Measurements from ENCODE around the gene SCMH1. TPM values are rescaled to one million over a fixed set of nuclear protein-coding genes. Genes with fewer than 3 reads are reported as not detected.

SCMH1 gene
- polyA plus RNA-seq, 1 donor from 2014 or later, result 23.0 TPM

DNA sequence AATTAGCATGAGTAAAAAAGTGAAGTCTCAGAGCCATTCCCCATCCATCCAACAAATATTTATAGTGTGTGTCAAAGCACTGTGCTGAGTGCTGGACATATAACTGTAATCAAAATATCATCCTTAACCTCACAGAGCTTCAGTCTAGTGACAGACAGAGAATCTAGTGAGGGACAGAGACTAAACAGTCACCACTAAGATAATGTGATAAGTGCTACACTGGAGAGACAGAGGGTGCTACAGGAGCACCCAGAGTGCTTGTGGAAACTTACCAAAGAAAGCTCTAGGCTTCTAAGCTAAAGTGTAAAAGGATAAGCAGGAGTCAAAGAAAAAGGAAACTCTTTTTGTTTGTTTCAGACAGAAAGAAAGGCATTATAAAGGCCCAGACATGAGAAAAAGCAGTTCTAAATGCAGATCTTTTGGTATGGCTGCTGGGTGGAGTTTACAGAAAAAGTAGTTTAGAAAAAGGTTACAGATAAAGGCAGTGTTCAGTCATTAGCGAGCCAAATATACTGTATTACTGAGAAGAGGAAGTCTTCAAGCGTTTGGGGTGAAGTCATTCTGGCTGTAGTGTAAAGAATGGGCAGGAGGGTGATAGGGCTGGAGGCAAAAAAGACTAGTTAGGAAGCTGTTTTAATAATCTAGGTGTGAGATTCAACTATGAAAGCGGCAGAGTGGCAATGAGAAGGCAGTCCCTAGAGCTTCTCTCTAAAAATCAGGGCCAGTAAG, 83.8 kb downstream of the SCMH1 start:
- no peak overlapping the region for H3K4me3 ChIP-seq (ENCODE audit: low read length)
- no peak overlapping the region for H3K27ac ChIP-seq (ENCODE audit: low read length)
- no peaks in the 10 kb centered on the region for H3K79me2 ChIP-seq (replicated peaks; ENCODE audit: insufficient read depth, low read length)
- H3F3A ChIP-seq (ENCODE audit: insufficient read depth, low read length, poor library complexity, severe bottlenecking), result no peaks in the 10 kb centered on the region
- no peak overlapping the region for H3K4me2 ChIP-seq (ENCODE audit: low read length)
- TF ChIP-seq EZH2 (IDR thresholded peaks at IDR 0.05; ENCODE audit: borderline replicate concordance, insufficient read depth, low read length, poor library complexity, severe bottlenecking) (no peak), POLR2AphosphoS5 (IDR thresholded peaks at IDR 0.05) (no peak), EP300 (conservative IDR thresholded peaks at IDR 0.05; ENCODE audit: poor library complexity, severe bottlenecking) (no peak), RAD21 (conservative IDR thresholded peaks at IDR 0.05) (no peak), SMC3 (conservative IDR thresholded peaks at IDR 0.05; ENCODE audit: poor library complexity) (no peak), MXI1 (conservative IDR thresholded peaks at IDR 0.05; ENCODE audit: poor library complexity, severe bottlenecking) (no peak), TAF1 (IDR thresholded peaks at IDR 0.05; ENCODE audit: low read depth) (no peak)
- TF ChIP-seq, protein P1, sequence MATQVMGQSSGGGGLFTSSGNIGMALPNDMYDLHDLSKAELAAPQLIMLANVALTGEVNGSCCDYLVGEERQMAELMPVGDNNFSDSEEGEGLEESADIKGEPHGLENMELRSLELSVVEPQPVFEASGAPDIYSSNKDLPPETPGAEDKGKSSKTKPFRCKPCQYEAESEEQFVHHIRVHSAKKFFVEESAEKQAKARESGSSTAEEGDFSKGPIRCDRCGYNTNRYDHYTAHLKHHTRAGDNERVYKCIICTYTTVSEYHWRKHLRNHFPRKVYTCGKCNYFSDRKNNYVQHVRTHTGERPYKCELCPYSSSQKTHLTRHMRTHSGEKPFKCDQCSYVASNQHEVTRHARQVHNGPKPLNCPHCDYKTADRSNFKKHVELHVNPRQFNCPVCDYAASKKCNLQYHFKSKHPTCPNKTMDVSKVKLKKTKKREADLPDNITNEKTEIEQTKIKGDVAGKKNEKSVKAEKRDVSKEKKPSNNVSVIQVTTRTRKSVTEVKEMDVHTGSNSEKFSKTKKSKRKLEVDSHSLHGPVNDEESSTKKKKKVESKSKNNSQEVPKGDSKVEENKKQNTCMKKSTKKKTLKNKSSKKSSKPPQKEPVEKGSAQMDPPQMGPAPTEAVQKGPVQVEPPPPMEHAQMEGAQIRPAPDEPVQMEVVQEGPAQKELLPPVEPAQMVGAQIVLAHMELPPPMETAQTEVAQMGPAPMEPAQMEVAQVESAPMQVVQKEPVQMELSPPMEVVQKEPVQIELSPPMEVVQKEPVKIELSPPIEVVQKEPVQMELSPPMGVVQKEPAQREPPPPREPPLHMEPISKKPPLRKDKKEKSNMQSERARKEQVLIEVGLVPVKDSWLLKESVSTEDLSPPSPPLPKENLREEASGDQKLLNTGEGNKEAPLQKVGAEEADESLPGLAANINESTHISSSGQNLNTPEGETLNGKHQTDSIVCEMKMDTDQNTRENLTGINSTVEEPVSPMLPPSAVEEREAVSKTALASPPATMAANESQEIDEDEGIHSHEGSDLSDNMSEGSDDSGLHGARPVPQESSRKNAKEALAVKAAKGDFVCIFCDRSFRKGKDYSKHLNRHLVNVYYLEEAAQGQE (IDR thresholded peaks at IDR 0.05; ENCODE audit: borderline replicate concordance), result no peak
- TF ChIP-seq, protein P2, sequence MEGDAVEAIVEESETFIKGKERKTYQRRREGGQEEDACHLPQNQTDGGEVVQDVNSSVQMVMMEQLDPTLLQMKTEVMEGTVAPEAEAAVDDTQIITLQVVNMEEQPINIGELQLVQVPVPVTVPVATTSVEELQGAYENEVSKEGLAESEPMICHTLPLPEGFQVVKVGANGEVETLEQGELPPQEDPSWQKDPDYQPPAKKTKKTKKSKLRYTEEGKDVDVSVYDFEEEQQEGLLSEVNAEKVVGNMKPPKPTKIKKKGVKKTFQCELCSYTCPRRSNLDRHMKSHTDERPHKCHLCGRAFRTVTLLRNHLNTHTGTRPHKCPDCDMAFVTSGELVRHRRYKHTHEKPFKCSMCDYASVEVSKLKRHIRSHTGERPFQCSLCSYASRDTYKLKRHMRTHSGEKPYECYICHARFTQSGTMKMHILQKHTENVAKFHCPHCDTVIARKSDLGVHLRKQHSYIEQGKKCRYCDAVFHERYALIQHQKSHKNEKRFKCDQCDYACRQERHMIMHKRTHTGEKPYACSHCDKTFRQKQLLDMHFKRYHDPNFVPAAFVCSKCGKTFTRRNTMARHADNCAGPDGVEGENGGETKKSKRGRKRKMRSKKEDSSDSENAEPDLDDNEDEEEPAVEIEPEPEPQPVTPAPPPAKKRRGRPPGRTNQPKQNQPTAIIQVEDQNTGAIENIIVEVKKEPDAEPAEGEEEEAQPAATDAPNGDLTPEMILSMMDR (IDR thresholded peaks at IDR 0.05; ENCODE audit: poor library complexity, severe bottlenecking), result no peak
- no peaks in the 10 kb centered on the region for H3K9me2 ChIP-seq (ENCODE audit: insufficient read depth, low read length)
- no peaks in the 10 kb centered on the region for H4K20me1 ChIP-seq (ENCODE audit: insufficient read depth)
- H3K9ac ChIP-seq (ENCODE audit: low read length), result no peak overlapping the region
- no peaks in the 10 kb centered on the region for H3K36me3 ChIP-seq (ENCODE audit: insufficient read depth, low read length)
- H3K9me3 ChIP-seq (ENCODE audit: low read length), result no peaks in the 10 kb centered on the region
- no peak overlapping the region for H2AFZ ChIP-seq (ENCODE audit: low read depth, low read length)
- no peaks in the 10 kb centered on the region for H3K27me3 ChIP-seq (ENCODE audit: insufficient read depth, low read depth, low read length)

DNA sequence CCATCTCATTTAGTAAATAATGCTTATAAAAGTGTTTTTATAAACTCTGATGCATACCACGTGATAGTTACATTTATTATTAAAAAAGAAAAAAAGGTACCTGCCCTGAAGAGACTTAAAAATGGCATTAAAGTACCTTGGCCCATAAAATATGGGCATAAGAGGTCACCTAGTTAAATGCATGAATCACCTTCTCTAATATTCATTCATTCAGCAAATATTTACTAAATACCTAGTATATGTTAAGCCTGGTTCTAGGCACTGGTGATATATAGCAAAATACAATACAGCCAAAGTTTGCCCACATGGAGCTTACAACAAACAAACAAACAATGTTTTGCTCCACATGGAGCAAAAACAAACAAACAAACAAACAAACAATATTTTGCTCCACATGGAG, 87.0 kb downstream of the SCMH1 start:
- H3K9me2 ChIP-seq (ENCODE audit: insufficient read depth, low read length), result no peaks in the 10 kb centered on the region
- no peak overlapping the region for H3K4me2 ChIP-seq (ENCODE audit: low read length)
- no peaks in the 10 kb centered on the region for H3K79me2 ChIP-seq (replicated peaks; ENCODE audit: insufficient read depth, low read length)
- no peak overlapping the region for H3K27ac ChIP-seq (ENCODE audit: low read length)
- no peak overlapping the region for H3K4me3 ChIP-seq (ENCODE audit: low read length)
- no peak for TF ChIP-seq SMC3 (conservative IDR thresholded peaks at IDR 0.05; ENCODE audit: poor library complexity)
- TF ChIP-seq, protein P1 (IDR thresholded peaks at IDR 0.05; ENCODE audit: borderline replicate concordance), result no peak
- no peak for TF ChIP-seq MXI1 (conservative IDR thresholded peaks at IDR 0.05; ENCODE audit: poor library complexity, severe bottlenecking)
- TF ChIP-seq EP300 (conservative IDR thresholded peaks at IDR 0.05; ENCODE audit: poor library complexity, severe bottlenecking), result no peak
- no peak for TF ChIP-seq POLR2AphosphoS5 (IDR thresholded peaks at IDR 0.05)
- TF ChIP-seq TAF1 (IDR thresholded peaks at IDR 0.05; ENCODE audit: low read depth), result no peak
- TF ChIP-seq, protein P2 (IDR thresholded peaks at IDR 0.05; ENCODE audit: poor library complexity, severe bottlenecking), result no peak
- no peak for TF ChIP-seq RAD21 (conservative IDR thresholded peaks at IDR 0.05)
- no peak for TF ChIP-seq EZH2 (IDR thresholded peaks at IDR 0.05; ENCODE audit: borderline replicate concordance, insufficient read depth, low read length, poor library complexity, severe bottlenecking)
- H3K27me3 ChIP-seq (ENCODE audit: insufficient read depth, low read depth, low read length), result no peaks in the 10 kb centered on the region
- H3K9me3 ChIP-seq (ENCODE audit: low read length), result no peaks in the 10 kb centered on the region
- no peaks in the 10 kb centered on the region for H3F3A ChIP-seq (ENCODE audit: insufficient read depth, low read length, poor library complexity, severe bottlenecking)
- no peaks in the 10 kb centered on the region for H3K36me3 ChIP-seq (ENCODE audit: insufficient read depth, low read length)
- H2AFZ ChIP-seq (ENCODE audit: low read depth, low read length), result no peak overlapping the region
- H3K9ac ChIP-seq (ENCODE audit: low read length), result no peak overlapping the region
- H4K20me1 ChIP-seq (ENCODE audit: insufficient read depth), result no peaks in the 10 kb centered on the region

Data from neural cell (in vitro differentiated cells).